GM21529 (cell line): Measurements from ENCODE around the gene WNK2.
"Not testable (repeated sequence)": the region's sequence is repeated elsewhere in the genome, so short reads cannot be mapped to it uniquely, and the experiment has no call there.

ENCODE experiments used
- ATAC-seq: cut with Tn5 transposase; IDR thresholded peaks from one replicate; pipeline ENCODE4 v1.9.1; 2021; ENCODE audit not compliant: unreplicated experiment

WNK2 gene

GRCh38 chr9:93235300-93235960 lies 51.5 kb downstream of the WNK2 start:
- ATAC-seq = no peak

DNA sequence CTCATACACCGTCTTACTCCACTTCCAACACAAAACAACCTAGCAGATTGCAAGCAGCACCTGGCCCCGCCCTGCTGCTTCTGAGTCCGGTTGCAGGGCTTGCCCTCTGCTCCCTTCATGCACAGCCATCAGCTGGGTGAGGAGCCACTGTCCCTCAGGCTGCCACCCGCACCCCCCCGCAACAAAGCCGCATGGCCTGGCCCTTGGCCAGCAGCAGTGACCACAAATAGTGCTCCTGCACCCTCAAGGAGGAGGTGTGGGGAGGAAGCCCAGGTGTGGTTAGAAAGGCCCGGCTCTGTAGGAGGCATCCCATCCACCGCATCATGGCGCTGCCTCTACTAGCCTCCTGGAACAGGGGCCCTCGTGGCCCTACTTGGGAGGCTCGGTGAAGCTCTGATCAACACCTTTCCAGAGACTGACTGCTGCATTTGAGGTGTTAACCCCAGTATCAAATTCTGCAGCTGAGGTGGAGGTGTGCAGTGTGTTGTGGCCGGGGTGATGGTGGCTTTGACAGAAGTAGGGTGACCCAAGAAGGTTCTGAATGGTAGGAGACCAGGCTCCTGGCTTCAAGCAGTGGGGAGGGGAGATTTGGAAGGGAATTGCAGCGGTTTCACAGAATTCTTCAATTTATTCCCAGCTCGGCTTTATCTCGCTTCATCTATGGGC lies 52.7 kb downstream of the WNK2 start:
- no peak for ATAC-seq

DNA sequence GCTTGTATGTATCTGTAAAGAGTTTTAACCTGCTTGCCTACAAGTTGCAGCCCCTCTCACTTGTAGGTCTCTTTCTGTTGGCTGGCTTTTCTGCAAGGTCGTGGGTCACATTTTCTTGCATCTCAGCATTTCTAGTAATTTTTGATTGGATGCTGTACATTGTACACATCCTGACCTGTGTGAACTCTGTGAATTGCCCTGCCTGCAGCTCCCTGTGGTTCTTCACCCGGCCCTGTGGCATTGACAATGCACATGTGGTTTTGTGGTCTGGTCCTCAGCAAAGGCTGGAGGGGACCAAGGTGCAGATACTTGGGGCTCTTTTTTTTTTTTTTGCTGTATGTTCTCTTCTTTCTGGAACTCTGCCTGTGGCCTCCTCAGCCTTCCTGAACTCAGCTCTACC lies 53.6 kb downstream of the WNK2 start:
- no peak for ATAC-seq

GRCh38 chr9:93238953-93239925 lies 55.3 kb downstream of the WNK2 start:
- no peak for ATAC-seq

- no peak for ATAC-seq
These were observed 57.0 kb downstream of the WNK2 start for GRCh38 chr9:93240891-93241334.

DNA sequence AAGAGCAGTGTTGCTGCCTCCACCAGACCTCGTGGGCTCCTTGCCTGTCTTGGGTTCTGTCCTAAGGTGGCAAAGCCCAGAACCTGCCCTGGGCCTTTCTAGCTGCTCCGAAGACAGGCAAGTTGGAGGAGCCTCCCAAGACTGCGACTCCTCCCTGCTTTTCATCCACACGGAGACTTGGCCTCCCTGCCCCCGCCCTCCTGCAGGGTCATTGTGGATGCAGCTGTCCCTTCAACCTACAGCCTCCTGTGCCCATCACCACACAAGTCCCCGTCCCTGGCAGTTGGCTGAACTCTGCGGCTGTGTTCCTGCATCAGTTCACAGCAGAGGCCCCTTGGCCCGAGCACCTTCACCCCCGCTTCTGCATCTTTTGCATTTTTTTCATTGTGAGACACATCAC lies 59.2 kb downstream of the WNK2 start:
- ATAC-seq = no peak

- ATAC-seq = no peak
These were observed 60.2 kb downstream of the WNK2 start for GRCh38 chr9:93244101-93244500.

DNA sequence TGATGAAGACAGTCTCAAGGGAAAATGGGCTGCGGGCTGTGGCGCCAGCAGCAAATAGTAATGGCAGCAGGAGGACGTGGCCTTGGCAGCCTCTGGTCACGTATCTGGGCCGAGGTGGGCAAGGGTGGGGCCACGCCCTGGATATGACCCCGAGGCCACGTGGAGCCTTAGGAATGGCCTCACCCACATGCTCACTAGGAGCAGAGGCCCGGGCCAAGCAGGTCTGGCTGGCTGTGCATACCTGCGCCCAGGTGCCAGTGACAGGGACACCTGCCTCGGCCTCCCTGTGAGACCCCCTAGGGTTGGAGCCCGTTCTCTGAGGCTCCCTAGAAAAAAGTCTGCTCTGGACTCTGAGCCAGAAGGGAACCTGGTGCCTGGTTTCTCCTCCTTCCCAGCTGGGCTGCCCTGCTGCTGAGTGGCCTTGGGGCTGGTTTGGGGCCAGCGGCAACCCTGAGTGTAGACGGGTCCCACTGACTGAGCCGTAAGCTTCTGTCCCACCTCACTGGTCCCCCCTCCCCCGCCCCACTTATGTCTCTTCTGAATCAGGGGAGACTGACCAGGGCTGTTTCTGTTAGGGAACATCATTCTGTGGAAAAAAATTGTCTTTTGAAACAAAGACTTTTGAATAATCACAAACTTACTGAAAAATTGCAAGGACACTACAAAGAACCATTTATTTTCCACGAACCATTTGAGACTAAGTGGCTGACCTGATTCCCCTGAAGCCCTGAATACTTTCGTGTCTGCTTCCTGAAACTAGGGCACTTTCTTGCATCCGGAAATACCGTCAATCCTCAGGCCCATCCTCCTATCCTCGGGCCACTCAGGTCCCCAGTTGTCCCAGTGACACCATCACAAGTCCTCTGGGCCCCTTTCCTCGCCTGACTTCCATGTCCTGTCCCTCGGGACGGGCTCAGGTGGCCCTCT lies 60.8 kb downstream of the WNK2 start:
- no peak for ATAC-seq

GRCh38 chr9:93245437-93245970 lies 61.6 kb downstream of the WNK2 start:
- no peak for ATAC-seq

DNA sequence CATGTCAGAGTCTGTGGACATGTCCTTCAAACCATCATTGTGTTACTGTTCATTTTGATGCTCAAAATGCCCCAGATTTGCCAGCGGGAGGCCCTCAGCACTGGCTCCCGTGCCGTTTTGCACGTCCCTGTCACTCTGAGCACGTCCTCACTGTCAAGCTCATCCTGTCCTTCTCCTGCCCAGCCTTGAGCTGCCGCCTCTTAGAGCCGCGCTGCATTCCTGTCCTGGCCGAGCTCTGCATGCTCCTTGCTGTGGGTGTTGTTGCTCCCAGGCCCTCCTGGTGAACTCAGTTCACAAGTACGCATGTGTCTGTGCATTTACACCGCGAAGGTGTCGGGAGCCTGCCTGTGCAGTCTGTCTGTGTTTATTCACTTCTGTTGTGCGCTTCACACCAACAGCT lies 62.2 kb downstream of the WNK2 start:
- ATAC-seq = no peak

GRCh38 chr9:93246526-93246925 lies 62.6 kb downstream of the WNK2 start:
- no peak for ATAC-seq

GRCh38 chr9:93247099-93247865 lies 63.3 kb downstream of the WNK2 start:
- no peak for ATAC-seq

GRCh38 chr9:93247892-93248291 lies 64.0 kb downstream of the WNK2 start:
- no peak for ATAC-seq

- ATAC-seq = no peak
These were observed 64.6 kb downstream of the WNK2 start for GRCh38 chr9:93248386-93249040.

DNA sequence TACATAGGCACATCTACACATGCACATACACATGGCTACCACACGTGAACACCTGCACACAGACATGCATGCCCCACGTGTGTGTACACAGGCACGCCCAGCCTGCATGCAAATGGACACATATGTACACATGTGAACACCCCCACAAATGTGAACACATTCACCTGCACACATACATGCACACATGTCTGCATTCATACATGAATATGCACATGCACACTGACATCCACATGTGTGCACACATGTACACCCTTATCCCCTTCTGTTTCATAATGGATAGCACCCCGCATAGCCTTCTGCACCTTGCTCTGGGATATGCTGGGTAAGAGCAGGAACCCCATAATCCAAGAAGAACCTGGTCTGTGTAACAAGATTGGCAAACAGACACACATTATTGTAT lies 66.2 kb downstream of the WNK2 start:
- ATAC-seq = no peak

GRCh38 chr9:93251309-93251708 lies 67.4 kb downstream of the WNK2 start:
- not testable (repeated sequence) for ATAC-seq

- no peak for ATAC-seq
These were observed 68.3 kb downstream of the WNK2 start for GRCh38 chr9:93252116-93252780.

DNA sequence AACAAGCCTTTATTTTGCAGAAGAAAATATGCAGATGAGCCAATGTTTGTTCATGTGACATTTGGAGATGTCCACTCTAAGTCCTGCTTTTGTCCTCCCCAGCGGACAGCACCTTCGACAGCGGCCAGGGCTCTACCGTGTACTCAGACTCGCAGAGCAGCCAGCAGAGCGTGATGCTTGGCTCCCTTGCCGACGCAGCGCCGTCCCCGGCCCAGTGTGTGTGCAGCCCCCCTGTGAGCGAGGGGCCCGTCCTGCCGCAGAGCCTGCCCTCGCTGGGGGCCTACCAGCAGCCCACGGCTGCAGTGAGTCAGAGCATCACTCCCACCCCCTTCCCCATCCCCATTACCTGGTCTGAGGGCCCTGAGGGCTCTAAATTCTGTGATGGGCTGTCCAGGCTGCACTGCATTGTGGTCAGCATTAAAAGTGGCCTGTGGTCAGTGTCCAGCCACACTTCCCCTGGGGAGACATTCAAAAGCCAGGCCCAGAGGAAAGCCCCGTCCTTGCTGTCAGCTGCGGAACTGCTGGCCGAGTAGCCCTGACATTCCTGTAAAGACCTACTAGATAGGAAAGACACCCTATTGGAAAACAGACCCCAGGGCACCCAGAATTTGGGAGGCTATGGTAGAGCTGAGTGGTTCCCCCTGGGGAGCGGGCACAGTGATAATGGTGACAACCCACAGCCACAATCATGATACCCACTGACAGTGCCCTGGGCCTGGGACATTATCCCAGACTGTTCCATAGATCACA lies 69.0 kb downstream of the WNK2 start:
- ATAC-seq = no peak
